ENCODE data around the gene MAN2A1. TPM values are rescaled to one million over a fixed set of nuclear protein-coding genes. Genes with fewer than 3 reads are reported as not detected.

MAN2A1 gene
- total and polyA plus RNA-seq, 2 experiments from 2014 or later: 32.5 to 129 TPM

DNA sequence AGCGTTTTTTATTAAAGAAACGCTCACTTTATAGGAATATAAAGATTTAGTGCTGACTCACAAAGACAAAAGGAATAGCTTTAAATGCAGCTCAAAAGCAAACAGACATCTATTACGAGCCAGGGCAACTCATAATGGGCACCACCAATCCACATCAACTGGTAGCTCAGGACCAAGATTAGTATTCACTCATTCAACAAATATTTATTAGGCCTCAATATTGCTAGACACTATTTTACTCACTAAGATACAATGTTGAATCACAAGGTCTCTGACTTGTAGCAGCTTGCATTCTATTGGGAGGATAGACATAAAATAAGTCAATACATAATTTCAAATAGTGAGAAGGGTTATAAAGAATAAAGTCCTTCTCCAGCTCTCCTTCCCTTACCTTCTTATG lies 8.0 kb upstream of the MAN2A1 start:
- Histone ChIP-seq H3K4me2 (no peak overlapping the region), H3K27ac (ENCODE audit: low read depth) (no peak overlapping the region), H3F3A (replicated peaks; ENCODE audit: low read depth) (no peaks in the 10 kb centered on the region), H3K36me3 (ENCODE audit: insufficient read depth) (no peaks in the 10 kb centered on the region), H2AFZ (no peak overlapping the region; the same call in 1 of the 2 replicates), H3K4me3 (no peak overlapping the region), H3K79me2 (replicated peaks; ENCODE audit: insufficient read depth) (no peaks in the 10 kb centered on the region), H3K27me3 (ENCODE audit: insufficient read depth) (no peaks in the 10 kb centered on the region), H3K4me1 (ENCODE audit: insufficient read depth) (no peaks in the 10 kb centered on the region; the same call in 1 of the 2 replicates), H4K20me1 (replicated peaks; ENCODE audit: insufficient read depth) (no peaks in the 10 kb centered on the region), H3K9me2 (ENCODE audit: insufficient read depth) (no peaks in the 10 kb centered on the region)
- Mint-ChIP-seq H3K36me3 (ENCODE audit: low read depth) (no peaks in the 10 kb centered on the region), H3K4me1 (peaks cover 12% of the 10 kb centered on the region), H3K27ac (no peak overlapping the region), H3K27me3 (ENCODE audit: insufficient read depth, low read depth, poor library complexity) (no peaks in the 10 kb centered on the region), H3K4me3 (no peak overlapping the region), H3K9me3 (no peaks in the 10 kb centered on the region)
- ATAC-seq: no peak
- no peak for DNase-seq (ENCODE audit: low spot score)
- no peak for TF ChIP-seq ZNF331 (CRISPR knock-in tag; IDR thresholded peaks at IDR 0.05; ENCODE audit: low read depth)
- TF ChIP-seq ZNF114 (CRISPR knock-in tag; IDR thresholded peaks at IDR 0.05): no peak
- no peak for TF ChIP-seq CREB1 (CRISPR knock-in tag; IDR thresholded peaks at IDR 0.05; ENCODE audit: low read depth)
- TF ChIP-seq NANOG (IDR thresholded peaks at IDR 0.05; ENCODE audit: borderline replicate concordance): no peak
- TF ChIP-seq POLR2AphosphoS5 (IDR thresholded peaks at IDR 0.05; ENCODE audit: low read depth): no peak
- no peak for TF ChIP-seq EZH2phosphoT487 (IDR thresholded peaks at IDR 0.05; ENCODE audit: unreplicated experiment)
- no peak for TF ChIP-seq EZH2 (IDR thresholded peaks at IDR 0.05; ENCODE audit: low read depth, unreplicated experiment)
- no peak for TF ChIP-seq STAT1 (IDR thresholded peaks at IDR 0.05; ENCODE audit: unreplicated experiment)
- TF ChIP-seq, protein P1, sequence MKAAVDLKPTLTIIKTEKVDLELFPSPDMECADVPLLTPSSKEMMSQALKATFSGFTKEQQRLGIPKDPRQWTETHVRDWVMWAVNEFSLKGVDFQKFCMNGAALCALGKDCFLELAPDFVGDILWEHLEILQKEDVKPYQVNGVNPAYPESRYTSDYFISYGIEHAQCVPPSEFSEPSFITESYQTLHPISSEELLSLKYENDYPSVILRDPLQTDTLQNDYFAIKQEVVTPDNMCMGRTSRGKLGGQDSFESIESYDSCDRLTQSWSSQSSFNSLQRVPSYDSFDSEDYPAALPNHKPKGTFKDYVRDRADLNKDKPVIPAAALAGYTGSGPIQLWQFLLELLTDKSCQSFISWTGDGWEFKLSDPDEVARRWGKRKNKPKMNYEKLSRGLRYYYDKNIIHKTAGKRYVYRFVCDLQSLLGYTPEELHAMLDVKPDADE (IDR thresholded peaks at IDR 0.05): no peak
- TF ChIP-seq, protein P2, sequence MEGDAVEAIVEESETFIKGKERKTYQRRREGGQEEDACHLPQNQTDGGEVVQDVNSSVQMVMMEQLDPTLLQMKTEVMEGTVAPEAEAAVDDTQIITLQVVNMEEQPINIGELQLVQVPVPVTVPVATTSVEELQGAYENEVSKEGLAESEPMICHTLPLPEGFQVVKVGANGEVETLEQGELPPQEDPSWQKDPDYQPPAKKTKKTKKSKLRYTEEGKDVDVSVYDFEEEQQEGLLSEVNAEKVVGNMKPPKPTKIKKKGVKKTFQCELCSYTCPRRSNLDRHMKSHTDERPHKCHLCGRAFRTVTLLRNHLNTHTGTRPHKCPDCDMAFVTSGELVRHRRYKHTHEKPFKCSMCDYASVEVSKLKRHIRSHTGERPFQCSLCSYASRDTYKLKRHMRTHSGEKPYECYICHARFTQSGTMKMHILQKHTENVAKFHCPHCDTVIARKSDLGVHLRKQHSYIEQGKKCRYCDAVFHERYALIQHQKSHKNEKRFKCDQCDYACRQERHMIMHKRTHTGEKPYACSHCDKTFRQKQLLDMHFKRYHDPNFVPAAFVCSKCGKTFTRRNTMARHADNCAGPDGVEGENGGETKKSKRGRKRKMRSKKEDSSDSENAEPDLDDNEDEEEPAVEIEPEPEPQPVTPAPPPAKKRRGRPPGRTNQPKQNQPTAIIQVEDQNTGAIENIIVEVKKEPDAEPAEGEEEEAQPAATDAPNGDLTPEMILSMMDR (conservative IDR thresholded peaks at IDR 0.05; ENCODE audit: low read depth in 2 of 2): no peak
- TF ChIP-seq JUNB (IDR thresholded peaks at IDR 0.05; ENCODE audit: unreplicated experiment): no peak
- TF ChIP-seq, protein P3, sequence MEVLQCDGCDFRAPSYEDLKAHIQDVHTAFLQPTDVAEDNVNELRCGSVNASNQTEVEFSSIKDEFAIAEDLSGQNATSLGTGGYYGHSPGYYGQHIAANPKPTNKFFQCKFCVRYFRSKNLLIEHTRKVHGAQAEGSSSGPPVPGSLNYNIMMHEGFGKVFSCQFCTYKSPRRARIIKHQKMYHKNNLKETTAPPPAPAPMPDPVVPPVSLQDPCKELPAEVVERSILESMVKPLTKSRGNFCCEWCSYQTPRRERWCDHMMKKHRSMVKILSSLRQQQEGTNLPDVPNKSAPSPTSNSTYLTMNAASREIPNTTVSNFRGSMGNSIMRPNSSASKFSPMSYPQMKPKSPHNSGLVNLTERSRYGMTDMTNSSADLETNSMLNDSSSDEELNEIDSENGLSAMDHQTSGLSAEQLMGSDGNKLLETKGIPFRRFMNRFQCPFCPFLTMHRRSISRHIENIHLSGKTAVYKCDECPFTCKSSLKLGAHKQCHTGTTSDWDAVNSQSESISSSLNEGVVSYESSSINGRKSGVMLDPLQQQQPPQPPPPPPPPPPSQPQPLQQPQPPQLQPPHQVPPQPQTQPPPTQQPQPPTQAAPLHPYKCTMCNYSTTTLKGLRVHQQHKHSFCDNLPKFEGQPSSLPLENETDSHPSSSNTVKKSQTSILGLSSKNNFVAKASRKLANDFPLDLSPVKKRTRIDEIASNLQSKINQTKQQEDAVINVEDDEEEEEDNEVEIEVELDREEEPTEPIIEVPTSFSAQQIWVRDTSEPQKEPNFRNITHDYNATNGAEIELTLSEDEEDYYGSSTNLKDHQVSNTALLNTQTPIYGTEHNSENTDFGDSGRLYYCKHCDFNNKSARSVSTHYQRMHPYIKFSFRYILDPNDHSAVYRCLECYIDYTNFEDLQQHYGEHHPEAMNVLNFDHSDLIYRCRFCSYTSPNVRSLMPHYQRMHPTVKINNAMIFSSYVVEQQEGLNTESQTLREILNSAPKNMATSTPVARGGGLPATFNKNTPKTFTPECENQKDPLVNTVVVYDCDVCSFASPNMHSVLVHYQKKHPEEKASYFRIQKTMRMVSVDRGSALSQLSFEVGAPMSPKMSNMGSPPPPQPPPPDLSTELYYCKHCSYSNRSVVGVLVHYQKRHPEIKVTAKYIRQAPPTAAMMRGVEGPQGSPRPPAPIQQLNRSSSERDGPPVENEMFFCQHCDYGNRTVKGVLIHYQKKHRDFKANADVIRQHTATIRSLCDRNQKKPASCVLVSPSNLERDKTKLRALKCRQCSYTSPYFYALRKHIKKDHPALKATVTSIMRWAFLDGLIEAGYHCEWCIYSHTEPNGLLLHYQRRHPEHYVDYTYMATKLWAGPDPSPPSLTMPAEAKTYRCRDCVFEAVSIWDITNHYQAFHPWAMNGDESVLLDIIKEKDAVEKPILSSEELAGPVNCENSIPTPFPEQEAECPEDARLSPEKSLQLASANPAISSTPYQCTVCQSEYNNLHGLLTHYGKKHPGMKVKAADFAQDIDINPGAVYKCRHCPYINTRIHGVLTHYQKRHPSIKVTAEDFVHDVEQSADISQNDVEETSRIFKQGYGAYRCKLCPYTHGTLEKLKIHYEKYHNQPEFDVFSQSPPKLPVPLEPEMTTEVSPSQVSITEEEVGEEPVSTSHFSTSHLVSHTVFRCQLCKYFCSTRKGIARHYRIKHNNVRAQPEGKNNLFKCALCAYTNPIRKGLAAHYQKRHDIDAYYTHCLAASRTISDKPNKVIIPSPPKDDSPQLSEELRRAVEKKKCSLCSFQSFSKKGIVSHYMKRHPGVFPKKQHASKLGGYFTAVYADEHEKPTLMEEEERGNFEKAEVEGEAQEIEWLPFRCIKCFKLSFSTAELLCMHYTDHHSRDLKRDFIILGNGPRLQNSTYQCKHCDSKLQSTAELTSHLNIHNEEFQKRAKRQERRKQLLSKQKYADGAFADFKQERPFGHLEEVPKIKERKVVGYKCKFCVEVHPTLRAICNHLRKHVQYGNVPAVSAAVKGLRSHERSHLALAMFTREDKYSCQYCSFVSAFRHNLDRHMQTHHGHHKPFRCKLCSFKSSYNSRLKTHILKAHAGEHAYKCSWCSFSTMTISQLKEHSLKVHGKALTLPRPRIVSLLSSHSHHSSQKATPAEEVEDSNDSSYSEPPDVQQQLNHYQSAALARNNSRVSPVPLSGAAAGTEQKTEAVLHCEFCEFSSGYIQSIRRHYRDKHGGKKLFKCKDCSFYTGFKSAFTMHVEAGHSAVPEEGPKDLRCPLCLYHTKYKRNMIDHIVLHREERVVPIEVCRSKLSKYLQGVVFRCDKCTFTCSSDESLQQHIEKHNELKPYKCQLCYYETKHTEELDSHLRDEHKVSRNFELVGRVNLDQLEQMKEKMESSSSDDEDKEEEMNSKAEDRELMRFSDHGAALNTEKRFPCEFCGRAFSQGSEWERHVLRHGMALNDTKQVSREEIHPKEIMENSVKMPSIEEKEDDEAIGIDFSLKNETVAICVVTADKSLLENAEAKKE (CRISPR knock-in tag; IDR thresholded peaks at IDR 0.05): no peak
- TF ChIP-seq, protein P4, sequence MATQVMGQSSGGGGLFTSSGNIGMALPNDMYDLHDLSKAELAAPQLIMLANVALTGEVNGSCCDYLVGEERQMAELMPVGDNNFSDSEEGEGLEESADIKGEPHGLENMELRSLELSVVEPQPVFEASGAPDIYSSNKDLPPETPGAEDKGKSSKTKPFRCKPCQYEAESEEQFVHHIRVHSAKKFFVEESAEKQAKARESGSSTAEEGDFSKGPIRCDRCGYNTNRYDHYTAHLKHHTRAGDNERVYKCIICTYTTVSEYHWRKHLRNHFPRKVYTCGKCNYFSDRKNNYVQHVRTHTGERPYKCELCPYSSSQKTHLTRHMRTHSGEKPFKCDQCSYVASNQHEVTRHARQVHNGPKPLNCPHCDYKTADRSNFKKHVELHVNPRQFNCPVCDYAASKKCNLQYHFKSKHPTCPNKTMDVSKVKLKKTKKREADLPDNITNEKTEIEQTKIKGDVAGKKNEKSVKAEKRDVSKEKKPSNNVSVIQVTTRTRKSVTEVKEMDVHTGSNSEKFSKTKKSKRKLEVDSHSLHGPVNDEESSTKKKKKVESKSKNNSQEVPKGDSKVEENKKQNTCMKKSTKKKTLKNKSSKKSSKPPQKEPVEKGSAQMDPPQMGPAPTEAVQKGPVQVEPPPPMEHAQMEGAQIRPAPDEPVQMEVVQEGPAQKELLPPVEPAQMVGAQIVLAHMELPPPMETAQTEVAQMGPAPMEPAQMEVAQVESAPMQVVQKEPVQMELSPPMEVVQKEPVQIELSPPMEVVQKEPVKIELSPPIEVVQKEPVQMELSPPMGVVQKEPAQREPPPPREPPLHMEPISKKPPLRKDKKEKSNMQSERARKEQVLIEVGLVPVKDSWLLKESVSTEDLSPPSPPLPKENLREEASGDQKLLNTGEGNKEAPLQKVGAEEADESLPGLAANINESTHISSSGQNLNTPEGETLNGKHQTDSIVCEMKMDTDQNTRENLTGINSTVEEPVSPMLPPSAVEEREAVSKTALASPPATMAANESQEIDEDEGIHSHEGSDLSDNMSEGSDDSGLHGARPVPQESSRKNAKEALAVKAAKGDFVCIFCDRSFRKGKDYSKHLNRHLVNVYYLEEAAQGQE (IDR thresholded peaks at IDR 0.05; ENCODE audit: unreplicated experiment): no peak
